Endothelial cell of umbilical vein (primary cell): ENCODE results near the gene EPDR1. TPM values are rescaled to one million over a fixed set of nuclear protein-coding genes. Genes with fewer than 3 reads are reported as not detected.

Experiments used
- BruUV-seq: library from RNA; stranded (reverse); fragments of 400-500 nt; replicated peaks from 2 replicates; lab custom pipeline; 2021; lab: Mats Ljungman, UMichigan
- CTCF ChIA-PET: fragments of 300-600, 350-600 bp; sonication (Branson Sonifier 250); formaldehyde crosslinking; loops from one replicate; lab custom pipeline; 2021; ENCODE audit warnings: antibody characterized with exemption, inconsistent platforms; lab: Charles Lee
- POLR2A ChIA-PET: fragments of 300-600, 350-600 bp; sonication (Branson Sonifier 250); formaldehyde crosslinking; loops from one replicate; lab custom pipeline; 2021; ENCODE audit warnings: antibody characterized with exemption, inconsistent platforms; lab: Charles Lee
- DNase-seq: peaks from one replicate; pipeline ENCODE4 v3.0.0-alpha.2; 2011; ENCODE audit warnings: low read depth, low spot score
- FAIRE-seq: peaks from 2 replicates; lab custom pipeline; 2011; peaks lifted over from hg19 to GRCh38; lab: Jason Lieb, UNC
- H2AFZ ChIP-seq: 2 replicates; pipeline ENCODE4 v1.6.0; 2012; ENCODE audit warnings: low read depth, low read length, control low read depth, inconsistent platforms
- H3K27ac ChIP-seq: 2 replicates; pipeline ENCODE4 v1.5.1; 2011; ENCODE audit warnings: low read depth, mild to moderate bottlenecking, control low read depth, low read length, moderate library complexity; ENCODE audit not compliant: insufficient read depth
- H3K27me3 ChIP-seq, 2 experiments: 2 replicates each; pipeline versions ENCODE4 v1.6.0 to v1.6.1; 2011; ENCODE audit warnings: low read length in 2 of 2, mixed read lengths in 1 of 2; ENCODE audit not compliant: control insufficient read depth in 2 of 2, insufficient read depth in 2 of 2
- H3K36me3 ChIP-seq, 2 experiments: 2 replicates in 1 of 2; 3 replicates in 1 of 2; pipeline ENCODE4 v1.5.1; 2011; ENCODE audit warnings: low read length in 2 of 2, mild to moderate bottlenecking in 1 of 2, moderate library complexity in 1 of 2; ENCODE audit not compliant: control insufficient read depth in 2 of 2, insufficient read depth in 2 of 2; ENCODE audit errors: extremely low read depth in 1 of 2
- H3K4me1 ChIP-seq: 3 replicates; pipeline ENCODE4 v1.5.1; 2011; ENCODE audit warnings: mild to moderate bottlenecking, low read length; ENCODE audit not compliant: control insufficient read depth, insufficient read depth; ENCODE audit errors: extremely low read depth
- H3K4me2 ChIP-seq: 2 replicates; pipeline ENCODE4 v1.6.1; 2011; ENCODE audit warnings: low read length, control low read depth, mixed read lengths; ENCODE audit not compliant: insufficient read depth
- H3K4me3 ChIP-seq, 3 experiments: fragments of 200-600 bp in 1 of 3; sonication (generic), shearing (Covaris generic) in 1 of 3; replicated peaks in 1 of 3; 2 replicates each; pipeline ENCODE4 v1.5.1; 2011 to 2016; ENCODE audit warnings: control low read depth in 3 of 3, low read length in 3 of 3, mild to moderate bottlenecking in 2 of 3, inconsistent platforms in 1 of 3, low read depth in 1 of 3, moderate library complexity in 1 of 3; ENCODE audit not compliant: insufficient read depth in 1 of 3
- H3K79me2 ChIP-seq: 2 replicates; pipeline ENCODE4 v1.6.0; 2012; ENCODE audit warnings: low read length, inconsistent platforms; ENCODE audit not compliant: control insufficient read depth, insufficient read depth
- H3K9ac ChIP-seq: replicated peaks from 2 replicates; pipeline ENCODE3; 2011; ENCODE audit warnings: low read length, control low read depth; ENCODE audit not compliant: insufficient read depth; ENCODE audit errors: extremely low read depth
- H3K9me1 ChIP-seq: replicated peaks from 3 replicates; pipeline ENCODE4 v1.6.0; 2011; ENCODE audit warnings: mild to moderate bottlenecking, low read length; ENCODE audit not compliant: control insufficient read depth, insufficient read depth; ENCODE audit errors: extremely low read depth
- H3K9me3 ChIP-seq: replicated peaks from 2 replicates; pipeline ENCODE4 v1.5.1; 2012; ENCODE audit warnings: low read length, inconsistent platforms; ENCODE audit not compliant: control insufficient read depth, insufficient read depth
- H4K20me1 ChIP-seq: replicated peaks from 2 replicates; pipeline ENCODE3; 2011; ENCODE audit warnings: mild to moderate bottlenecking, low read length; ENCODE audit not compliant: control insufficient read depth, insufficient read depth; ENCODE audit errors: extremely low read depth
- EZH2 ChIP-seq: IDR thresholded peaks from 2 replicates; pipeline ENCODE4 v1.6.1; 2012; ENCODE audit warnings: borderline replicate concordance, low read depth, mild to moderate bottlenecking, moderate library complexity, low read length, inconsistent platforms; ENCODE audit not compliant: severe bottlenecking
- FOS ChIP-seq: IDR thresholded peaks from 2 replicates; pipeline ENCODE4 v1.6.1; 2011; ENCODE audit warnings: mild to moderate bottlenecking, low read length, moderate library complexity, borderline replicate concordance; ENCODE audit not compliant: insufficient read depth
- GATA2 ChIP-seq: IDR thresholded peaks from 2 replicates; pipeline ENCODE4 v1.7.0; 2011; ENCODE audit warnings: low read depth, mild to moderate bottlenecking, moderate library complexity, mixed read lengths, low read length; ENCODE audit not compliant: insufficient read length, insufficient read depth
- JUN ChIP-seq: IDR thresholded peaks from 2 replicates; pipeline ENCODE4 v1.6.1; 2011; ENCODE audit warnings: borderline replicate concordance, low read depth; ENCODE audit not compliant: insufficient read length, insufficient read depth
- MYC ChIP-seq: IDR thresholded peaks from one replicate; pipeline ENCODE4 v1.6.1; 2011; ENCODE audit warnings: mild to moderate bottlenecking, low read depth, low read length
- POLR2A ChIP-seq: IDR thresholded peaks from 2 replicates; pipeline ENCODE4 v1.6.1; 2012; ENCODE audit warnings: low read depth, mild to moderate bottlenecking, control low read depth, low read length
- POLR2AphosphoS5 ChIP-seq: IDR thresholded peaks from 2 replicates; pipeline ENCODE4 v1.6.1; 2012; ENCODE audit warnings: low read depth, mild to moderate bottlenecking, control low read depth, low read length, moderate library complexity; ENCODE audit not compliant: insufficient read depth
- dilution Hi-C: fragments of 300-500 bp; cut with MboI; formaldehyde crosslinking; loops from one replicate; pipeline ENCODE4 v1.15.0; 2019; ENCODE audit warnings: low sequenced_read_pairs; ENCODE audit not compliant: extremely low pct_ligation_motif_present
- intact Hi-C: fragments of 100-400 bp; cut with micrococcal nuclease; formaldehyde crosslinking; loops from one replicate; pipeline ENCODE4 v1.10.0; 2022
- polyA plus RNA-seq, 4 experiments: library from polyadenylated mRNA; depleted of rRNA in 3 of 4; stranded (reverse) in 3 of 4; unstranded in 1 of 4; fragments of >200 nt; gene quantifications; 2 replicates each; pipeline versions ENCODE4 v1.2.1 to v1.2.3, GENCODE V29; 2011 to 2012; ENCODE audit warnings: missing spikeins in 1 of 4
- total RNA-seq: library from RNA; stranded (reverse); gene quantifications from 2 replicates; pipeline ENCODE4 v1.2.3, GENCODE V29; 2021
- TF ChIP-seq, protein P1 (sequence below): IDR thresholded peaks from 2 replicates; pipeline ENCODE4 v1.6.1; 2011; ENCODE audit not compliant: insufficient read depth, insufficient read length
- TF ChIP-seq, protein P2 (sequence below), 2 donors: IDR thresholded peaks; 1 replicate in 1 of 2; 2 replicates in 1 of 2; pipeline ENCODE4 v1.5.1; 2011; ENCODE audit warnings: low read length in 2 of 2, mild to moderate bottlenecking in 2 of 2, moderate library complexity in 2 of 2, control low read depth in 1 of 2, inconsistent platforms in 1 of 2, low read depth in 1 of 2; ENCODE audit not compliant: insufficient read depth in 1 of 2; ENCODE audit errors: extremely low read depth in 1 of 2

EPDR1 gene
- total and polyA plus RNA-seq, 2 donors (not counting 3 experiments of a cell fraction or from before 2014, with no cell fraction given), result 0.40 to 0.66 TPM

DNA sequence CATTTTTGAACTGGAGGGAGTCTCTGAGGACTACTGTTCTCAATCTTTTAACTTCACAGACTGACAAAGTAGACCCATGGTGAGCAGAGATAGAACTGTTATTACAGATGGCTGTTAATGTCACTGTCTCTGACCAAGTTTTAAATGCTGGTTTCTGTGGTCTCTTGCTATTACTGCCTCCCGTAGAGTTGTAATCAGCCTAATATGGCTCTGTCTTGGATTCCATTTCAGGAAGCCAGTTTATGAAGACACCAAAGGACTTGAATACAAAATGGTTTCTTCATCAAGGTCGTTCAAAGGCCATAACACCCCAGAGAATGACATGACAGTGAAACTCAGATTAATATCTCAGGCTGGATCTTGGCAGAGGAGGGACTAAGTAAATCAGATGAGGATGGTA lies 7.7 kb upstream of the EPDR1 start:
- H3K27me3 ChIP-seq, result peaks cover 16 to 18% of the 10 kb centered on the region in 2 experiments
- no peak for TF ChIP-seq POLR2A
- no peak for TF ChIP-seq EZH2
- TF ChIP-seq, protein P1, sequence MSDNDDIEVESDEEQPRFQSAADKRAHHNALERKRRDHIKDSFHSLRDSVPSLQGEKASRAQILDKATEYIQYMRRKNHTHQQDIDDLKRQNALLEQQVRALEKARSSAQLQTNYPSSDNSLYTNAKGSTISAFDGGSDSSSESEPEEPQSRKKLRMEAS, result no peak
- TF ChIP-seq MYC, result no peak
- TF ChIP-seq POLR2AphosphoS5, result no peak
- TF ChIP-seq FOS, result no peak
- no peak for TF ChIP-seq GATA2
- TF ChIP-seq, protein P2, sequence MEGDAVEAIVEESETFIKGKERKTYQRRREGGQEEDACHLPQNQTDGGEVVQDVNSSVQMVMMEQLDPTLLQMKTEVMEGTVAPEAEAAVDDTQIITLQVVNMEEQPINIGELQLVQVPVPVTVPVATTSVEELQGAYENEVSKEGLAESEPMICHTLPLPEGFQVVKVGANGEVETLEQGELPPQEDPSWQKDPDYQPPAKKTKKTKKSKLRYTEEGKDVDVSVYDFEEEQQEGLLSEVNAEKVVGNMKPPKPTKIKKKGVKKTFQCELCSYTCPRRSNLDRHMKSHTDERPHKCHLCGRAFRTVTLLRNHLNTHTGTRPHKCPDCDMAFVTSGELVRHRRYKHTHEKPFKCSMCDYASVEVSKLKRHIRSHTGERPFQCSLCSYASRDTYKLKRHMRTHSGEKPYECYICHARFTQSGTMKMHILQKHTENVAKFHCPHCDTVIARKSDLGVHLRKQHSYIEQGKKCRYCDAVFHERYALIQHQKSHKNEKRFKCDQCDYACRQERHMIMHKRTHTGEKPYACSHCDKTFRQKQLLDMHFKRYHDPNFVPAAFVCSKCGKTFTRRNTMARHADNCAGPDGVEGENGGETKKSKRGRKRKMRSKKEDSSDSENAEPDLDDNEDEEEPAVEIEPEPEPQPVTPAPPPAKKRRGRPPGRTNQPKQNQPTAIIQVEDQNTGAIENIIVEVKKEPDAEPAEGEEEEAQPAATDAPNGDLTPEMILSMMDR (IDR thresholded peaks at IDR 0.05; ENCODE audit: extremely low read depth in 1 of 2, insufficient read depth in 1 of 2, low read depth in 1 of 2, low read length in 2 of 2), result no peak
- TF ChIP-seq JUN, result no peak
- no peaks in the 10 kb centered on the region for H3K9me1 ChIP-seq
- no peak for FAIRE-seq
- no peak overlapping the region for H3K27ac ChIP-seq
- no peaks in the 10 kb centered on the region for H3K36me3 ChIP-seq
- no peak overlapping the region for H3K4me3 ChIP-seq
- intact Hi-C loops, result no loop called here
- no peak overlapping the region for H3K9ac ChIP-seq
- H3K79me2 ChIP-seq, result no peaks in the 10 kb centered on the region
- H3K4me2 ChIP-seq, result no peak overlapping the region
- no peak for DNase-seq
- BruUV-seq, result no TSS peak
- H2AFZ ChIP-seq, result no peak overlapping the region
- CTCF ChIA-PET, result interaction anchor here (3.1 kb wide), 1 partner anchor 10 kb away, joined by 18 read pairs; no protein-coding TSS in a partner anchor
- POLR2A ChIA-PET, result no interaction called here
- dilution Hi-C loops, result no loop called here
- no peaks in the 10 kb centered on the region for H3K9me3 ChIP-seq
- no peaks in the 10 kb centered on the region for H4K20me1 ChIP-seq
- peaks cover 4% of the 10 kb centered on the region for H3K4me1 ChIP-seq
